Lung (tissue), 12 donors: ENCODE results near the gene SLCO3A1. TPM values are rescaled to one million over a fixed set of nuclear protein-coding genes. Genes with fewer than 3 reads are reported as not detected.

Experiments used
- ATAC-seq: fragments of 200-7000 bp; cut with Tn5 transposase; one replicate; pipeline ENCODE4 v1.9.1; 2020; ENCODE audit warnings: moderate number of reproducible peaks; ENCODE audit not compliant: insufficient read depth, low FRiP score
- DNase-seq, 3 donors: peaks; one replicate each; pipeline ENCODE4 v3.0.0-alpha.2; 2013 to 2017
- H3K27ac ChIP-seq, 2 donors: one replicate each; pipeline ENCODE4 v1.5.1; 2013; ENCODE audit warnings: mild to moderate bottlenecking in 2 of 2, moderate library complexity in 2 of 2, control low read depth in 1 of 2, inconsistent platforms in 1 of 2, low read depth in 1 of 2, low read length in 1 of 2
- H3K27me3 ChIP-seq, 3 donors: one replicate each; pipeline ENCODE4 v1.5.1; 2013; ENCODE audit warnings: low read length in 2 of 3; ENCODE audit not compliant: control insufficient read depth in 3 of 3, insufficient read depth in 3 of 3
- H3K36me3 ChIP-seq, 4 donors: one replicate each; pipeline ENCODE4 v1.5.1; 2013; ENCODE audit warnings: low read length in 4 of 4, mild to moderate bottlenecking in 1 of 4, moderate library complexity in 1 of 4; ENCODE audit not compliant: control insufficient read depth in 4 of 4, insufficient read depth in 4 of 4
- H3K4me1 ChIP-seq, 5 donors: one replicate each; pipeline ENCODE4 v1.5.1; 2013; ENCODE audit warnings: low read length in 5 of 5, mild to moderate bottlenecking in 2 of 5, moderate library complexity in 1 of 5; ENCODE audit not compliant: control insufficient read depth in 5 of 5, insufficient read depth in 5 of 5
- H3K4me3 ChIP-seq: one replicate; pipeline ENCODE4 v1.5.1; 2013; ENCODE audit warnings: mild to moderate bottlenecking, control low read depth, moderate library complexity
- H3K9ac ChIP-seq, 2 donors: one replicate each; pipeline ENCODE4 v1.5.1; 2013; ENCODE audit warnings: low read length in 2 of 2, control low read depth in 1 of 2; ENCODE audit not compliant: insufficient read depth in 1 of 2
- H3K9me3 ChIP-seq, 4 donors: one replicate each; pipeline ENCODE4 v1.5.1; 2013; ENCODE audit warnings: low read length in 3 of 4, mild to moderate bottlenecking in 1 of 4, moderate library complexity in 1 of 4; ENCODE audit not compliant: control insufficient read depth in 4 of 4, insufficient read depth in 3 of 4
- CTCF ChIP-seq: IDR thresholded peaks from 2 replicates; pipeline ENCODE4 v1.5.1; 2012; ENCODE audit warnings: mild to moderate bottlenecking; ENCODE audit errors: control extremely low read depth, extremely low read depth
- WGBS, 2 donors: extraction: QIAGEN DNeasy Blood & Tissue Kit; methylation state at CpG; one replicate each; pipeline ENCODE4 v1.1.7; 2013; 5-methylcytosine and 5-hydroxymethylcytosine counted together
- polyA plus RNA-seq, 2 donors: library from polyadenylated mRNA; stranded (reverse); fragments of 200-250 nt; gene quantifications; one replicate each; pipeline ENCODE4 v1.2.1, GENCODE V29; 2013
- total RNA-seq, 2 donors: library from RNA; depleted of rRNA in 1 of 2; stranded (reverse); fragments of >200 nt in 1 of 2; gene quantifications; one replicate each; pipeline ENCODE4 v1.2.1, GENCODE V29; 2014 to 2021
- donor health status: control.
- donor health status: control.
- donor health status: Bipolar disorder and iron deficiency.
- donor health status: healthy.
- donor health status: DM: yes; HTN: yes; CAD: no.

The SLCO3A1 gene
- total and polyA plus RNA-seq, 4 donors, result 20.5 to 56.3 (median 33.5) TPM

DNA sequence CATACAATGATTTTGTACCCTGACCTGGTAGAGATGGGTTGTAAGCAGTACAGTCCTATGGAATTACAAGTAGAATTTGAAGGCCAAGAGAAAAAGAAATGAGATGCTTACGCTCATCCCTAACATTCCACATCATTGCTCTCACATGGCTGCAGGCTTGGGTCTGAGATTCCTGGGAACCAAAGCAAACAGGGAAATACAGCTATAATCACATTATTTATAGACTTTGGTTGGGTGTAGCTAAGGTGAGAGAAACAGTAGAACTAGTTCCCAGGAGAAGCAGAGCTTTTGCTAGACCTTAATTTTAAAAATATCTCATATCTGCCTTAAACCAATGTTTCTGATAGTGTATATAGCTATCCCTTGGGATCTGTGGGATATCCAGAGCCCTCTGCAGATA is 51.4 kb downstream of the SLCO3A1 start:
- 90 to 100% methylated on average over 1 of the region's 1 CpG for WGBS, 2 donors

GRCh38 chr15:91908391-91908790 is 54.9 kb downstream of the SLCO3A1 start:
- H3K27ac ChIP-seq, result no peak overlapping the region
- H3K9me3 ChIP-seq, result no peaks in the 10 kb centered on the region
- no peak overlapping the region for H3K9ac ChIP-seq
- WGBS, 2 donors, result 92 to 94% methylated on average over 3 of the region's 3 CpGs
- no peak for DNase-seq
- H3K36me3 ChIP-seq, result no peaks in the 10 kb centered on the region
- no peak for ATAC-seq
- H3K4me3 ChIP-seq, result no peak overlapping the region
- H3K27me3 ChIP-seq, result no peaks in the 10 kb centered on the region
- no peak for TF ChIP-seq CTCF
- H3K4me1 ChIP-seq, result peaks cover 0 to 20% (median 0%) of the 10 kb centered on the region in 5 donors

More for the DNA sequence above, 51.4 kb downstream of the SLCO3A1 start:
- no peaks in the 10 kb centered on the region for H3K27me3 ChIP-seq
- H3K9ac ChIP-seq, result no peak overlapping the region
- TF ChIP-seq CTCF, result no peak
- no peaks in the 10 kb centered on the region for H3K36me3 ChIP-seq
- H3K9me3 ChIP-seq, result peaks cover 0 to 3% (median 1%) of the 10 kb centered on the region in 4 donors
- ATAC-seq, result no peak
- DNase-seq, result no peak
- no peak overlapping the region for H3K27ac ChIP-seq
- no peak overlapping the region for H3K4me3 ChIP-seq
- H3K4me1 ChIP-seq, result peaks cover 0 to 10% (median 0%) of the 10 kb centered on the region in 5 donors

- H3K4me1 ChIP-seq, result peaks cover 0 to 24% (median 0%) of the 10 kb centered on the region in 5 donors
- DNase-seq, result no peak
Observed at GRCh38 chr15:91909111-91909510, 55.6 kb downstream of the SLCO3A1 start.

More at GRCh38 chr15:91909111-91909510, 55.6 kb downstream of the SLCO3A1 start:
- 92 to 94% methylated on average over 2 of the region's 2 CpGs for WGBS, 2 donors
- no peak for TF ChIP-seq CTCF
- ATAC-seq, result no peak
- Histone ChIP-seq H3K9me3 (no peaks in the 10 kb centered on the region), H3K9ac (no peak overlapping the region), H3K27me3 (no peaks in the 10 kb centered on the region), H3K27ac (no peak overlapping the region), H3K4me3 (no peak overlapping the region), H3K36me3 (no peaks in the 10 kb centered on the region)
